Activated gamma-delta T cell treated with anti-CD3 and anti-CD28 coated beads, Interleukin-2, amount 50 U/mL, for 16 hours (primary cell): ENCODE measurements around the gene SH3BP4.

Experiments
- DNase-seq: peaks from one replicate; pipeline ENCODE4 v3.0.0-alpha.2; 2020; ENCODE audit warnings: low read depth

Gene SH3BP4

DNA sequence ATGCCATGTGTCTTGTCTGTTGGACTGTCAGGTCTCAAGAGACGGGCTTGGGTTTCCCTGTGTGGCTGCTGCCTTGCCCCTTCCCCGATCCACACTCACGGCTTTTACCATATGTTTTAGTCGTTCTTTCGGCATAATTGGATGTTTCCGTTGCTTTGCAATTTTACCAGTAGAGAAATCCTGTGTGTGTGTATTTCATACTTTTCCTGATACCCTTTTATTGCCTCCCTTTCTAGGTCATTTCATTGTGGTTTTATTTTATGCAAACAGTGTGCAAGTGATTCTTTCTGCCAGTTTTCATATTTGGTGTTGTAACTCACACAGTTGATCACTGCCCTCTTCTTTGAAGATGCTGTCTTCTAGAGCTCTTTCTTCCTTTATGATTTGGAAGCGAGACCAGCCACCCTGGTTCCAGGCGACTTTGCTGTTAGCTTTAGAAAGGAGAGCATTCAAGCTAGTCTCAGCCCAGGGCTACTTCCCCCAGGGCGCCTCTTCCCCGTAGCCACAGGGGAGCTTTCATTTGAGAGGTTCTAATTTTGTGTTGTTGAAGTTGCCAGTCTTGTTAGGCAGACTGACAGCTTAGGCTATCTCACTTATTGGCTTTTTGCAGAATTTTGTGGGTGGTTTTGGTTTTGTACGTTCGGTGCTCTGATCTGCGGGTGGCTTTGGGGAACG lies 17.0 kb downstream of the SH3BP4 start:
- DNase-seq, result no peak

DNA sequence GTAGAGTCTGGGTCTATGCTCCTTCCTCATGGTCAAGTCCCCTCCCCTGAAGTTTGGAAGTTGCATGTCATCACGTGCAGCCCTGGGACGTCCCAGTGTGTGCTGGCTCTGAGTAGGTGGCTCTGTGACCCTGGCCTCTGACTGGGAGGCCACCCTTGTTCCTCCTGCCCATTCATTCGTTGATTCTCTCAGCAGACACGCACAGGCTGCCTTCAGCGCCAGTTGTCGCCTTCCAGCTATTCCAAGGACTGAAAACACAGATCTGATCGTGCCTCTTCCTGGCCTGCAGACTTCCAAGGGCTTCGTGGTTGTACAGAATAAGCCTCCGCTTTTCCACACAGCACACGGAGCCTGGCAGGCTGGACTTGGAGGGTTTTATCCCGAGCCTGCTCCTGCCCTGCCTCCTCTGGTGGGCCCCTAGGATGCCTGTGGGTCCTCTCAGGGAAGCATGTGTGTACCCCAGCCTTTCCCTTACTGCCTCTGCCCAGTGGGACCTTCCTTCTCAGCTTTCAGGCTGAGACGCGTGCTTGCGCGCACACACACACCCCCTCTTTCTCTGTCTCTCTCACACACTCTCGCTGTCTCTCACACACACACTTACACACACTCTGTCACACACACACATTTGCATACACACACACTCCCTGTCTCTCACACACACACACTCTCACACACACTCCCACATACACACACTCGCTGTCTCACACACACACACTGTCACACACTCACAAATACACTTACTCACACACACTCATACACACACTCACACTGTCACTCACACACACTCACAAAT lies 17.7 kb downstream of the SH3BP4 start:
- no peak for DNase-seq

DNA sequence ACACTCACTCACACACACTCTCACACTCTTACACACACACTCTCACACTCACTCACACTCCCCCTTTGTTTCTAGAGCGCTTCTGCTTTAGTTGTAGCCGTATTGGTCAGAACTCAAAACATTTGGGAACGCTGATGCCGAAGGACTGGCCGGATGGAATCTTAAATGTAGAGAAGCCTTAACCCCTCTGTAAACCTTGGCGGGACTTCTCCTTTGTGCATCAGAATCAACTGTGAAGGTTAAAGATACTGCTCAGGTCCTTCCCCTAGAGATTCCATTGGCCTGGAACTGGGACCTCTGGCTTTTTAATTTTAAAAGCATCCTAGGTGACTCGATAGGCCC lies 18.3 kb downstream of the SH3BP4 start:
- DNase-seq, result no peak

DNA sequence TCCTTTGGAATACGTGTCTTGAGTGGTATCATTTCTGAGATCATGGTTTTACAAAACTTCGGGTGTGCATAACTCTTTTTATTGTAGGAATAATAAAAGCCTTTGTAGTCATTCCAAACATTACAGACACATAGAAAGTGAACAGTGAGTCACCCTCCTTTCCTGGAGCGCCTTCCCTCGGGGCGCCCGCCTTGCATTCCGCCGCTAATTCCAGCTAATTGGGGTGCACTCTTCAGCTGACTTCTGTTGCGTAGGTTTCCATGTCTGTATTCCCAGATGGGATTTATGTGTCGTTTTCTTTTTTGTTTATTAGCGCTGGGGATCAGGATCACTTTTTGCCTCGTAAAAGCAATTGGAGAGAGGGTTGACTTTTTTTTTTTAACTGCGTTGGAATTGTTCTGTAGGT lies 18.7 kb downstream of the SH3BP4 start:
- no peak for DNase-seq

DNA sequence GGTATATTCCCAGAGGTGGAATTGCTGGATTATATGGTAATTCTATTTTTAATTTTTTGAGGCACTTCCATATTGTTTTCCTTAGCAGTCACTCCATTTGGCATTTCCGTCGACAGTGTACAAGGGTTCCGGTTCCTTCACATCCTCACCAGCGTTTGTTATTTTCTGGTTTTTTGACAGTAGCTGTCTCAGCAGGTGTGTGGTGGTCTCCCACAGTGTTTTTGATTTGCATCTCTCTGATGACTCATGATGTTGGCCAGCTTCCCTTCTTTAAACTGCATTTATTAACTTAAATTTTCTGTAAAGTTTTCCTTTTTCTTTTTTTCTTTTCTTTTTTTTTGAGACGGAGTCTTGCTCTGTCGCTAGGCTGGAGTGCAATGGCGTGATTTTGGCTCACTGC lies 19.7 kb downstream of the SH3BP4 start:
- no peak for DNase-seq

DNA sequence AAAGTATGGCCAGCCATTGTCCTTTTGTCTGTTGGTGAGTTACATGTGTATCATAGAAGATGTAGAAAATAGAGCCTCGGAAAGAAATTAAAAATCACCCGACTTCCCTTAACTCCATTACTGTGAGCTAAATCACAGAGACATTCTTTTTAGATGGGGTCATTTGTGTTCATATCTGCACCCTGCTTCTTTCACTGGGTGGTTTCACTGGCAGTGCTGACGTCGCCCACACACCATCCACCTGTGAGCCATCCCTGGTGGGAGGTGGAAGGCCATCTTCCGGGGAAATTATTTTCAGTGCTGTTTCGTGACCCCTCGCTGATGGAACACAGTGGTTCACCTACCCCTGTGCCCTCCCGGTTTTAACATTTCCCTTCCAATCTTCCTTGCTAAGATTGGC lies 21.2 kb downstream of the SH3BP4 start:
- DNase-seq, result no peak

DNA sequence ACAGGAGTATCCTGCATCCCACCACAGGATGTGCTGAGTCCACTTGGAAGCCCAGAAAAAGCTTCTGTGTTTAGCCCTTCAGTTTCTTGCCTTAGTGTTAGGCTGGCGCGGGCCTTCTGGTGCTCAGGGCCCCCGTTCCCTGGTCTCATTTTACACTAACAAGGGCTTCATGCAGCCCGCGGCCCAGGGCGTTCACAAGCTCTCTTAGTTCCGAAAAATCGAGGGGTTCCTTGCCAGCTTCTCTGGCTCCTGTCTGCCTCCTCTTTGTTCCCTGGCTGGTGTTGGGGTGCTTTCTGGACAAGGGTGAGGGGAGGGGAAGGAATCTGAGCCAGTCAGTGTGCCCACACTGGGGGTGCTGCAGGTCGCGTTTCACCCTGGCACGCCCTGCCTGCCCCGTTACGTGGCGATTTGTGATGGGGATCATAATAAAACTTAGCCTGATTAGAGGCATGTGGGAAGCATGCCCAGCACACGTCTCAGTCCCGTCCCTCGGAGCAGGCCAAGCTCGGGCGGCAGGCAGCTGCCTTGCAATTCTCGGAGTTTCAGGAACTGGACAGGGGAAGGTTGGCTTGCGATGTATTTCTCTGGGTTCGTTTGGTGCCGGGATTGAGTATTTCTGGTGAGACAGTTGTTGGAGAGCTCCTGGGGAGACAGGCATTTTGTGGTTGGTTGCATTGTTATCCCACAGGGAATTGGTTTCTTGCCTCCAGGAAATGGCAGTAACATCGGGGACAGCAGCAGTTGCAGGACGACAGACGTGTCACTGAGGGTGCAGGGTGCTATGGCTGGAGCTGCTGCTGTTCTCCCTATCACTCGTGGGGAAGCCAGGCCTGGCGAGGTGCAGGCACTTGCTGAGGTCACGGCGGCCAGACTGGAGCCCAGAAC lies 22.9 kb downstream of the SH3BP4 start:
- no peak for DNase-seq

DNA sequence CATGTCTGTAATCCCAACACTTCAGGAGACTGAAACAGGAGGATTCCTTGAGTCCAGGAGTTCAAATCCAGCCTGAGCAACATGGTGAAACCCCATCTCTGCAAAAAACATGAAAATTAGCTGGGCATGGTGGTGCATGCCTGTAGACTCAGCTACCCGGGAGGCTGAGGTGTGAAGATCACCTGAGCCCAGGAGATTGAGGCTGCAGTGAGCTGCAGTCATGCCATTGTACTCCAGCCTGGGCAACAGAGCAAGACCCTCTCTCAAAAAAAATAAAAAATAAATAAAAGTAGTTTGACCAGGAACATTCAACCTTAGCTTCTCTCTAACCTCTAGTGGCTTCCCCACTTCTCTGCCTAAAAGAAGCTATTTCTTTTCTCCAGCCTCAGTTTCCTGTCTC lies 23.8 kb downstream of the SH3BP4 start:
- DNase-seq, result no peak

DNA sequence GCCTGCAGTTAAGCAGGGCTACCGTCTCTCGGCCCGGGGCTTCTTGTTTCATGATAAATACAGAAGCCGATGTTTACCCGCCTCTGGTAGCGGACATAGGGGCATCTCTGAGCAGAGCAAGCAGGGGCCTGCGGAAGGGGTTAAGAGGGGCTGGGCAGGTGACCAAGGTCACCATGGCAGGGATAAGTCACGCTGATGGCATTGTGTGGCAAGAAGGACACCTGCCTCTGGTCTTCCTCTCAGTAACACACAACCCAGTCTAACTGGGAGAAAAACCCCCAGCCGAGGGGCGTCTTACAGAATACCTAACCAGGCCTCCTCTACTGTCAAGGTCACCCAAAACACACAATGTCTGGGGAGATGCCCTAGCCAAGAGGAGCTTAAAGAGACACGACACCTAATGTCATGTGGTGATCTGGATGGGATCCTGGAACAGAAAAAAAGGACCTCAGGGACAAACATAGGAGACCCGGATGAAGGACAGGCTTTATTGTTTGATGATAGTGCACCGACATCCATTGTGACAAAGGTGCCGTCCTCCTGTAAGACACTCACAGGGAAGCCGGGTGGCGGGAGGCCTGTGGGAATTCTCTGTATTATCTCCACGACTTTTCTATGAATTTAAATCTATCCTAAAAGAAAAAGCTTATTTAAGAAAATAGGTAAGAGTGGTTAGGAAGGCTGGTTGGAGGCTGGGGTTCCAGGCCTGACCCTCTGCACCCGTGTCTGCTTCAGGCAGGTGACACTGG lies 24.8 kb downstream of the SH3BP4 start:
- no peak for DNase-seq

DNA sequence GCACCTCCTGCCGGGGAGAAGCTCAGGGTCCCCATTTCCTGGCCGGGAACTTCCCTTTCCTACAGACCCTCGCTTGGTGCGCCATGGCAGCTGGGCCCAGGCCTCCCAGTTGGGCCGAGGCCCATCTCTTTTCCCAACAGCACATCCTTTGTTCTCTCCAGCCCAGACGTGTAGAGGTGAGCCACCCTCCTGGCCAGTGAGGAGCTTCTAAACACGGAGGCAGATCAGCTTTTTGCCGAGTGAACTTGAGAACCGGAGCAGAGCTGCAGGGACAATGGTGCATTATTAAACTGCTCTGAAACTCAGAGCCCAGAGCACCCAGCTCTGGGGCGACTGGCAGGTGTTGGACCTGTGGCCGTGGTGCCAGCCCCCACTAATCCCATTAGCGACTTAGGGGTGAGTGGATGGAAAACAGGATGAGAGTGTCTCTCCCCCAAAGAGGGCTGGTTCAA lies 25.4 kb downstream of the SH3BP4 start:
- no peak for DNase-seq

DNA sequence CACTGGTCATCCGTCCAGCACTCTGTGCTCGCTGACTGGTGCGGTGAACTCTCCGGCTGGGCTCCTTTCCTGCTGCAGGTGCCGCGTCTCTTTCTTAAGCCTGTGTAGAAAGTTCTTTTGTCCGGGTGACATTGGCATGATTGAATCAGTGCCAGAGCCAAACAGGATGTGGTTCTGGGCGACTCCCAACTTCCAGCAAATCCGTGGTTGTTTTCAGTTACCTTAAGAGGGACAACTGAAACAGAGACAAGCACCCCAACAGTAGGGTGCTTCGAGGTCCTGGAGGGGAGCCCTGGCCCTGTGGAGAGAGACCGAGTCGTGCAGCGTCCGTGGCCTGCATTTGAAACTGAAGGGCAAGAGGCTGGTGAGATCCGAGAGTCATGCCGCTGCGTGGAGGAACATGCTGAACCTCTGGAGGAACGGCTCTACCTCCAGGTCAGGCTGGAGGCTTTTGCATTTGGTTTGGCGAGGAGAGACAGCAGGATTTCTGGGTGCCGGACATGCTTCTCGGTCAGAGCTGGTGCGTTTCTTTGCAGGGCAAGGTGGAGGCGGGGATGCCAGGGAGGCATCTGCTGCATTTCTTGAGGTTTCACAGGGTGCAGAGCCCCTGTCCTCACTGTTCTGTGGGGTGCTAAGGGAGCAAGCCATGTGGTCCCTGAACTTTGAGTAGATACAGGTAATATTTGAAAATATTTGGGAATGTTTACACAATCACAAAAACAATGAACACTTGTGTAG lies 26.8 kb downstream of the SH3BP4 start:
- DNase-seq, result no peak

DNA sequence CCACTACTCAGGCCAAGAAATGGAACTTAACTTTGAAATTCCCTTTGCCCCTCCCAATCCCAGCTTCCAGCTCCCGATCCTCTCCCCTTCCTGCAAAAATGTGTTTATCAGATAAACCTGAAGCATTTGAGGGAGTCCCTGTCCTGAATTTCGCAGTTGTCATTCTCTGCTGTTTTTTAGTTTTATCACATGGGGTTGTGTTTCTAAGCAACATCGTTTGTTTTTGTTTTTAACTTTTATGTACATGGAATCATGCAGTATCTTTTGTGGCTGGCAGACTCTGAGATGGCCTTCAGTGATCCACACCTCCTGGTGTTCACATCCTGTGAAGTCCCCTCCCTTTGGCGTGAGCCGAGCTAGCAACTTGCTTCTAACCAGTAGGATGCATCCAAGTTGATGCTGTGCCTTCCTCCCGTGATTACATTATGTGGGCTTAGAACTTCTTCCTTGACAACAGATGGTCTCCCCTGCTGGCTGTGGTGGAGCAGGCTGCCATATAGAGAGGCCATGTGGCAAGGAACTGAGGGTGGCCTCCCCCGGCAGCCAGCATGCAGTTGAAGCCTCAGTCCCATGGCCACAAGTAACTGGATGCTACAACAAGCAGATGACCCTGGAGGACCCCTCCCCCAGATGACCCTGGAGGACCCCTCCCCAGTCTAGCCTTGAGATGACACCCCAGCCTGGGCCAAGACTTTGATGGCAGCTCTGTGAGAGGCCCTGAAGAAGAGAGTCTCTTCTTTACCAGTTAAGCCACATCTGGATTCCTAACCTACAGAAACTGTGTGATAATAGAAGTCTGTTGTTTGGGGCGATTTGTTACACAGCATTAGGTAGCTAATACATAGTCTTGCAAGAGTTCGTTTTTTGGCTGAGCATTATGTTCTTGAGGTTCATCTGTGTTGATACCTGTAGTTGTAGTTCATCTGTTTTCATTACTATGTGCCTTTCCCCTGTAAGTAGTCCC lies 27.7 kb downstream of the SH3BP4 start:
- no peak for DNase-seq

DNA sequence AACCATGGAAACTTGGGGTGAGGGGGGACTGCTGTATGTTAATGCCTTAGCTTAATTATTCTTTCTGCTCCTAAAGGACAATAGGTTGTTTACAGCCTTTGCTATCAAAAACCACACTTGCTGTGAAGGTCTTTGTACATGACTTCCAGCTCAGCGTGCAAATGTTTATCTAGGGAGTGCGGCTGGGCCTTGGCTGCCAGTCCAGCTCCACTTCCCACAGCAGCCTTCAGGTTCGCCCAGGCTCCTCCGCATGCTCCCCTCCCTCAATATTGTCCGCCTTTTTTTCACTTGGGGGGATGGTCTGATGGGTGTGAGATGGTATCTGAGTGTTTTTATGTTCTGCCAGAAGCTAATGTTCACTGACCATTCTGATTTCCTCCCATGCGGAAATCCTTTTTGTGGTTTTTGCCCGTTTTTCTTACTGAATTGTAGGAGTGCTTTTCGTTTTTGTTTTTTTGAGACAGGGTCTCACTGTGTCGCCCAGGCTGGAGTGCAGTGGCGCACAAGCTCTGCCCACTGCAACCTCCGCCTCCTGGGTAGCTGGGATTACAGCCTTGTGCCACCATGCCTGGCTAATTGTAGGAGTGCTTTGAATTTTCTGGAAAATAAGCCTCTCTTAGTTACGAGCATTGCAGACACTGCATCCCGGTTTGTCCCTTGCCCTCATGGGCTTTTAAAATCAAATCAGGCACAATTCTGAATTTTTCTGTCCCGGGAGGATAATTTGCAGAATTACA lies 28.8 kb downstream of the SH3BP4 start:
- no peak for DNase-seq

DNA sequence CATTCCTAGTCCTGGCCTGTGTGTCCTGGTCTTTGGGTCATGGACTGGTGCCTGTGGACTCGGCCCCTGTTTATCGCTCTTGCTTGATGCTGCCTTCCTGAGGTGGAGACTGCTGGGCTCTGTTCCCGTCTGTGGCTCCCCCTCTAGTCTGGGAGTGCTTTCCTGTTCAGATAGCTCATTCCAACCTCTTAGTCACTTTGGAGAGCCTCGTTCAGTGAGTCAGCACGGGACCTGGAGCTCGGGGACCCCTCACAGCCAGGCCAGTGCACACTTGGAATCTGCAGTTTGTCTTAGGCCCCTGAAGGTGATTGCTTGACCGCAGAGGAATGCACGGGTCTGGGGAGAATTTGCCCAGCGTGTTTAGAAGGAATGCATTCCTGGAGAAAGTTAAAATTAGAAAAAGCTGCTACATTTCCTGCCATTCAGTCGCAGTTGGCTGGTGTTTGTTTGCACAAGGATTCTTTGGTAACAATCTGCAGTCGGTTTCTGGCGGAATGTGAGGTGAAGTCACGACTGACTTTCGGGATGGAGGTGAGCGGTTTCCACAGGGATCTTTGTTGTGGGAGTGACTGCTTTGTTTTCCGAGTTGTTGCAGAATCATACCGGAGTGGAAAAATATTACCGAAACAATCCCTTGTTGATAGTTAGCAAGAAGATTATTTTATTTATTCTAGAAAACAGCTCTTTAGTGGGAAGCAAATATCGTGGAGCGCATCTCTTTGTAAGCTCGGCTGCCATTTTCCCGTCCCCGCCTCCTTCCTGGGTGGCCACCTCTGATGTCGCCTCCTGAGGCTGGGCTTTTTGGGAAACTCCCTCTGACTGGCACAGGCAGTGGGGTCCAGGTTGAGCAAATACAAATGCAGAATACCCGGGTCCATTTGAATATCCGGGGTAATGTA lies 29.6 kb downstream of the SH3BP4 start:
- DNase-seq, result no peak

DNA sequence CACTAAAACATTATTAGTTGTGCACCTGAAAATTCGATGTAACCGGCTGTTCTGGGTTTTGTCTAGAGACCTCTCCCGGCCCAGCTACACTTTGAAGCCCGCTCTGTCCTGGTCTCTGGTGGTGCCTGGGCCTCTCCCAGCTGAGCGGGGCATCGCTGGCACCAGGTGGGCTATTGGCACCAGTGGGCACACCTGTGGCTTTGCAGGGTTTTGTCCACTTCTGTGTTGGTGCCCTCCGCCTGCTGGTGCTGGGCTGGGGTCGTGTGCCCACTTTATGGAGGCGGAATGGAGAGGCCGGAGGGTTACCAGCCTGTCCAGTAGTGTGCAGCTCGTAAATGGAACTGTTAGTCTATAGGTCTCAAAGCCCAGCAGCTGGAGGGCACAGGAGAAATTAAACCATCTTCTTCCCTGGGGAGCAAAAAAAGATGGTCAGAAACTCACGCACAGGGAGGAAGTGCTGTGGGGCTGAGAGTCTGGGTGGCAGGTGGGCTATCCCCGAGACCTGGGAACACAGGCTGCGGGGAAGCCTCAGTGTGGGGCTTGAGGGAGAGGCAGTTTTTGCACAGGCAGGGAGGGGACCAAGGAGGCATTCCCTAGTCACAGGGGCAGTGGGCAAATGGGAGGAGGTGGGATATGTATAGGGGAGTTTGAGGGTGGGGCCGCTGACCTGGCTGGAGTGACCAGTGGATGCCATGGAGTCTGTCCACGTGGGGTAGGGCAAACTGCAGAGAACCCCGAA lies 30.4 kb downstream of the SH3BP4 start:
- DNase-seq, result no peak

DNA sequence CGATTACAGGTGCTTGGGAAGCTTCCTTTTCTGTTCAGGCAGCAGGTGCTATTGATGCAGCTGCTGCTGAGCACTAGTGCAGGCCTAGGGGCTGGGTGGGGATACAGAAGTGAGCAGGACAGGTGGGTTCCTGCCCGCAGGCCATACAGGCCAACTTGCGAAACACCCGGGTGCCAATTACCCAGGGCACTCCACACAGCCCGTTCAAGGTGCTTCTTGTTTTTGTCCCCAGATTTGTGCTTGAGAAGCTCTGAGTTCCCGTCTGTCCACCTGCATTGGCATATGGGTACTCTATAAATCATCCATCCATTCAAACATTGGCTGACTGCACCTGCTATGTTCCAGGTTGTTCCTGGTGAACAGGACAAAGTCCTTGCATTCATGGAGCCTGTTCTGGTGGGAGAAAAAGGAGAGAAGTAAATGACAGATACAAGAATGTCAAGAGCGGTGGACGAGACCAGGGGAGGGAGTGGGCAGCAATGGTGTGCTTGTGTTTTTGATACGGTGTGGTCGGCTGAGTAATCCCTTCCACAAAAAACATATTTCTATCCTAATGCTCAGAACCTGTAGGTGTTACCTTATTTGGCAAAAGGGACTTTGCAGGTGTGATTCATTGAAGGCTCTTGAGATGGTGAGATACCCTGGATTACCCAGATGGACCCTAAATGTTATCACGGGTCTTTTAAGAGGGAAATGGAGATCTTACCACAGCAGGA lies 31.4 kb downstream of the SH3BP4 start:
- no peak for DNase-seq

DNA sequence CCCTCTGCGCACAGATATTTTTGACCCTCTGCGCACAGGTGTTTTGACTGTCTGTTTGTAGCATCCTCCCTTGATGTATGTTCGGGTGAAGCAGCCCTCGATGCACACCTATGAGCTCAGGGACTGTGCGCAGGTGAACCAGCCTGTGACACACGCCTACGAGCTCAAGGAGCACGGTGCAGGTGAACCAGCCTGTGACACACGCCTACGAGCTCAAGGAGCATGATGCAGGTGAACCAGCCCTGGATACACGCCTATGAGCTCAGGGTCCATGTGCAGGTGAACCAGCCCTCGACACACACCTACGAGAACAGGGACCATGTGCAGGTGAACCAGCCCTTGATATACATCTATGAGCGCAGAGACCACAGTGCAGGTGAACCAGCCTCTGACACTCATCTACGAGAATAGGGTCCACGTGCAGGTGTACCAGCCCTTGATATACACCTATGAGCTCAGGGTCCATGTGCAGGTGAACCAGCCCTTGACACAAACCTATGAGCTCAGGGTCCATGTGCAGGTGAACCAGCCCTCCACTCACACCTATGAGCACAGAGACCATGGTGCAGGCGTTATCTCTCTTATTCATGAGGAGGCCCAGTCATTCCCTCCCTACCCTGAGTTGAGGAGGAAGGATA lies 33.9 kb downstream of the SH3BP4 start:
- no peak for DNase-seq
